ENCODE results near the gene FUT1.

DNA sequence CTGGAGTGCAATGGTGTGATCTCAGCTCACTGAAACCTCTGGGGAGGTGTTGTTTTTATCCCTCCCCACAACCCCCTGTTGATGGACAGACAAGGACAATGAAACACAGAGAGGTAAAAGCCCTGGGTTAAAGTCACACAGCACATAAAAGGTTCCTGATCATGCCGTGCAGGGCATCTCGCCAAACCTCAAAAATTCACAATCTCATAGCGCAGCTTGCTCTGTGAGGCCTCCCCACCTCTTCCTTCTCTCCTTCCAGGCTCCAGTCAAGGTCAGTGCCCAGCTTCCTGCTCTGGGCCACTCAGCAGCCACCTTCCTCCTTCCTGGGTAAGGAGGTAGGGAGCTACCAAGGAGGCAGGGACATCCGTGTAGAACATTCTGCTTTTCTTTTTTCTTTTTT, 54.4 kb downstream of the FUT1 start:
- no peak for TF ChIP-seq POLR2A (IDR thresholded peaks at IDR 0.05)
- TF ChIP-seq, protein P1, sequence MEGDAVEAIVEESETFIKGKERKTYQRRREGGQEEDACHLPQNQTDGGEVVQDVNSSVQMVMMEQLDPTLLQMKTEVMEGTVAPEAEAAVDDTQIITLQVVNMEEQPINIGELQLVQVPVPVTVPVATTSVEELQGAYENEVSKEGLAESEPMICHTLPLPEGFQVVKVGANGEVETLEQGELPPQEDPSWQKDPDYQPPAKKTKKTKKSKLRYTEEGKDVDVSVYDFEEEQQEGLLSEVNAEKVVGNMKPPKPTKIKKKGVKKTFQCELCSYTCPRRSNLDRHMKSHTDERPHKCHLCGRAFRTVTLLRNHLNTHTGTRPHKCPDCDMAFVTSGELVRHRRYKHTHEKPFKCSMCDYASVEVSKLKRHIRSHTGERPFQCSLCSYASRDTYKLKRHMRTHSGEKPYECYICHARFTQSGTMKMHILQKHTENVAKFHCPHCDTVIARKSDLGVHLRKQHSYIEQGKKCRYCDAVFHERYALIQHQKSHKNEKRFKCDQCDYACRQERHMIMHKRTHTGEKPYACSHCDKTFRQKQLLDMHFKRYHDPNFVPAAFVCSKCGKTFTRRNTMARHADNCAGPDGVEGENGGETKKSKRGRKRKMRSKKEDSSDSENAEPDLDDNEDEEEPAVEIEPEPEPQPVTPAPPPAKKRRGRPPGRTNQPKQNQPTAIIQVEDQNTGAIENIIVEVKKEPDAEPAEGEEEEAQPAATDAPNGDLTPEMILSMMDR (IDR thresholded peaks at IDR 0.05): no peak

All from tibial nerve (tissue), 3 donors.